Measurements from ENCODE around the gene CHD6. TPM values are rescaled to one million over a fixed set of nuclear protein-coding genes. Genes with fewer than 3 reads are reported as not detected.

CHD6 gene
- total and polyA plus RNA-seq, 2 of the 13 experiments (the other 11 are each of a cell fraction or from before 2014, with no cell fraction given) = 14.4 to 52.0 TPM

DNA sequence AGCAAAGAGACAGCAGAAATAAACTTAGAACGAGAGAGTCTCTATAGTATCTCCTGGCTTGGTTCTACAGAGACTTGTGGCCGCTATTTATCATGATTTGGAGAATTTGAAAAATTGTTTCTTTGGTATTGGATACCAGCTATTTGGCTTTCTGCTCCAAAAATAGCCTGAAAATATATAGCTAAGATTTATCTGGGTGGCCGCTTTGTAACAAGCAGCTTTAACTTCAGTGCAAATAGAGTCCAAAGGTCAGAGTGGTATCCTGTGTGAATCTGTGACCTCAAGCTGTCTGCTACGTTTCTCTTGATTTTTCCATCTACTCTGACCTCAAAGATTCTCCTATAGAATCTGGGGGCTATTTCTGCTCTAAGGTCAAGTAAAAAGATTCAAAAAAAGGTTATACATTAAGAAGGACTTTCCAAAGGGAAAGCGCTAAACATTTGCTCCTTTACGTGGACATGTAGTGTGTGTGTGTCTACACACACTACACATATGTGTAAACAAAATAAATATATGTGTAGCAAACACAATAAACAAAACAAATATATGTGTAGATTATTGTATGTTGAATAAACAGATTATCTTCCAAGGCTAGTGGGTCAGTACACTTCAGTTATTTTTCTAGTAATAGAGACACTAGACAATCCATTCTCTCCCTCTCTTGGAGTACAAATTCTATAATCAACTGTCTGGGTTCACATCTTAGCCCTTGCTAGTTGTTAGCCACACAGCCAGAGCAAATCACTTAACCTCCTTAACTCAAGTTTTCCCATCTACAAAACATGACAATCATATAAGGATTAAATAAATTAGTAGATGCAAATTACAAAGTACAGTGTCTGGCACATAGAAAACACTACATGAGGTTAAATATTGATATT is 40.8 kb downstream of the CHD6 start (continued):
- no peak for TF ChIP-seq DPF2 (CRISPR knock-in tag; IDR thresholded peaks at IDR 0.05; ENCODE audit: borderline replicate concordance, low read depth)
- peak; percentile 24 for TF ChIP-seq RBM22 (optimal IDR thresholded peaks at IDR 0.05; ENCODE audit: low read length)
- TF ChIP-seq RXRB (CRISPR knock-in tag; IDR thresholded peaks at IDR 0.05; ENCODE audit: borderline replicate concordance) = peak; percentile 83; the same call in 1 of the 2 replicates
- TF ChIP-seq, protein P1, sequence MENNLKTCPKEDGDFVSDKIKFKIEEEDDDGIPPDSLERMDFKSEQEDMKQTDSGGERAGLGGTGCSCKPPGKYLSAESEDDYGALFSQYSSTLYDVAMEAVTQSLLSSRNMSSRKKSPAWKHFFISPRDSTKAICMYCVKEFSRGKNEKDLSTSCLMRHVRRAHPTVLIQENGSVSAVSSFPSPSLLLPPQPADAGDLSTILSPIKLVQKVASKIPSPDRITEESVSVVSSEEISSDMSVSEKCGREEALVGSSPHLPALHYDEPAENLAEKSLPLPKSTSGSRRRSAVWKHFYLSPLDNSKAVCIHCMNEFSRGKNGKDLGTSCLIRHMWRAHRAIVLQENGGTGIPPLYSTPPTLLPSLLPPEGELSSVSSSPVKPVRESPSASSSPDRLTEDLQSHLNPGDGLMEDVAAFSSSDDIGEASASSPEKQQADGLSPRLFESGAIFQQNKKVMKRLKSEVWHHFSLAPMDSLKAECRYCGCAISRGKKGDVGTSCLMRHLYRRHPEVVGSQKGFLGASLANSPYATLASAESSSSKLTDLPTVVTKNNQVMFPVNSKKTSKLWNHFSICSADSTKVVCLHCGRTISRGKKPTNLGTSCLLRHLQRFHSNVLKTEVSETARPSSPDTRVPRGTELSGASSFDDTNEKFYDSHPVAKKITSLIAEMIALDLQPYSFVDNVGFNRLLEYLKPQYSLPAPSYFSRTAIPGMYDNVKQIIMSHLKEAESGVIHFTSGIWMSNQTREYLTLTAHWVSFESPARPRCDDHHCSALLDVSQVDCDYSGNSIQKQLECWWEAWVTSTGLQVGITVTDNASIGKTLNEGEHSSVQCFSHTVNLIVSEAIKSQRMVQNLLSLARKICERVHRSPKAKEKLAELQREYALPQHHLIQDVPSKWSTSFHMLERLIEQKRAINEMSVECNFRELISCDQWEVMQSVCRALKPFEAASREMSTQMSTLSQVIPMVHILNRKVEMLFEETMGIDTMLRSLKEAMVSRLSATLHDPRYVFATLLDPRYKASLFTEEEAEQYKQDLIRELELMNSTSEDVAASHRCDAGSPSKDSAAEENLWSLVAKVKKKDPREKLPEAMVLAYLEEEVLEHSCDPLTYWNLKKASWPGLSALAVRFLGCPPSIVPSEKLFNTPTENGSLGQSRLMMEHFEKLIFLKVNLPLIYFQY (CRISPR knock-in tag; IDR thresholded peaks at IDR 0.05; ENCODE audit: borderline replicate concordance) = 0 out of 2 replicates have a peak, but pooled peaks have one; percentile 14
- TF ChIP-seq ZBTB20 (CRISPR knock-in tag; IDR thresholded peaks at IDR 0.05; ENCODE audit: borderline replicate concordance, low read depth) = peak; percentile 99
- TF ChIP-seq ZFP36L1 (CRISPR knock-in tag; IDR thresholded peaks at IDR 0.05) = peak; percentile 70; the same call in 1 of the 2 replicates
- TF ChIP-seq HNF4G (IDR thresholded peaks at IDR 0.05; ENCODE audit: borderline replicate concordance, low read depth, low read length) = peak; percentile 98
- peak; percentile 95 for TF ChIP-seq HNF4G (CRISPR knock-in tag; IDR thresholded peaks at IDR 0.05; ENCODE audit: borderline replicate concordance, low read depth)
- no peak for TF ChIP-seq THAP7 (CRISPR knock-in tag; IDR thresholded peaks at IDR 0.05)
- TF ChIP-seq AHDC1 (CRISPR knock-in tag; IDR thresholded peaks at IDR 0.05; ENCODE audit: borderline replicate concordance) = peak; percentile 92; the same call in 1 of the 2 replicates
- TF ChIP-seq, protein P2, sequence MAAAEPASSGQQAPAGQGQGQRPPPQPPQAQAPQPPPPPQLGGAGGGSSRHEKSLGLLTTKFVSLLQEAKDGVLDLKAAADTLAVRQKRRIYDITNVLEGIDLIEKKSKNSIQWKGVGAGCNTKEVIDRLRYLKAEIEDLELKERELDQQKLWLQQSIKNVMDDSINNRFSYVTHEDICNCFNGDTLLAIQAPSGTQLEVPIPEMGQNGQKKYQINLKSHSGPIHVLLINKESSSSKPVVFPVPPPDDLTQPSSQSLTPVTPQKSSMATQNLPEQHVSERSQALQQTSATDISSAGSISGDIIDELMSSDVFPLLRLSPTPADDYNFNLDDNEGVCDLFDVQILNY (CRISPR knock-in tag; conservative IDR thresholded peaks at IDR 0.05) = no peak
- TF ChIP-seq MBNL3 (CRISPR knock-in tag; conservative IDR thresholded peaks at IDR 0.05) = no peak
- peak; percentile 21; the same call in 1 of the 2 replicates for TF ChIP-seq GMEB1 (CRISPR knock-in tag; IDR thresholded peaks at IDR 0.05; ENCODE audit: borderline replicate concordance)
- TF ChIP-seq ERF (CRISPR knock-in tag; IDR thresholded peaks at IDR 0.05) = peak; percentile 70; the same call in 1 of the 2 replicates

All from HepG2 (cell line).